Epithelial cell of esophagus (primary cell): ENCODE data around the gene CELF1.

Experiments used
- DNase-seq: peaks from one replicate; pipeline ENCODE4 v3.0.0; 2010; ENCODE audit warnings: low read depth
- H3K4me3 ChIP-seq: 2 replicates; pipeline ENCODE4 v1.5.1; 2011; ENCODE audit warnings: mild to moderate bottlenecking, low read length, control low read depth
- TF ChIP-seq, protein P1 (sequence below): IDR thresholded peaks from 2 replicates; pipeline ENCODE4 v1.5.1; 2011; ENCODE audit warnings: low read depth, mild to moderate bottlenecking, low read length, control low read depth, inconsistent platforms; ENCODE audit not compliant: insufficient read depth; ENCODE audit errors: missing control alignments

The CELF1 gene

DNA sequence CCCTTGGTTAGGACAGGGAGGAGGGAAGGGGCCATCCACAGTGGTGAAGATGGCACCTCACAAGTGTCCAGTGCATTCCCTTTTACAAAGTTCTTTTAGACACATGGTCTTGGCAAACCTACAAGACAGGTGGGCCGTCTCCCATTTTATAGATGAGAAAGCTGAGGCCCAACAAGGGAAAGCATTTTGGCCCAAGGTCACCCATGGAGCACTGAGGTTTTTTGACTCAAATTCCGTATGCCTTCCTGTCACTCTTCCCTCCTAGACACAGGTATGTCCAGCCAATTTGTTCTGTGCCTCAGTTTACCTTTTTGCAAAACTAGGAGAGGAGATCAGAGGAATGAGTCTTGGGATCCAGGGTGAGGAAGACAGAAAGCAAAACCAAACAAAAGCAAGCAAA, 40.0 kb upstream of the CELF1 start:
- no peak overlapping the region for H3K4me3 ChIP-seq
- TF ChIP-seq, protein P1, sequence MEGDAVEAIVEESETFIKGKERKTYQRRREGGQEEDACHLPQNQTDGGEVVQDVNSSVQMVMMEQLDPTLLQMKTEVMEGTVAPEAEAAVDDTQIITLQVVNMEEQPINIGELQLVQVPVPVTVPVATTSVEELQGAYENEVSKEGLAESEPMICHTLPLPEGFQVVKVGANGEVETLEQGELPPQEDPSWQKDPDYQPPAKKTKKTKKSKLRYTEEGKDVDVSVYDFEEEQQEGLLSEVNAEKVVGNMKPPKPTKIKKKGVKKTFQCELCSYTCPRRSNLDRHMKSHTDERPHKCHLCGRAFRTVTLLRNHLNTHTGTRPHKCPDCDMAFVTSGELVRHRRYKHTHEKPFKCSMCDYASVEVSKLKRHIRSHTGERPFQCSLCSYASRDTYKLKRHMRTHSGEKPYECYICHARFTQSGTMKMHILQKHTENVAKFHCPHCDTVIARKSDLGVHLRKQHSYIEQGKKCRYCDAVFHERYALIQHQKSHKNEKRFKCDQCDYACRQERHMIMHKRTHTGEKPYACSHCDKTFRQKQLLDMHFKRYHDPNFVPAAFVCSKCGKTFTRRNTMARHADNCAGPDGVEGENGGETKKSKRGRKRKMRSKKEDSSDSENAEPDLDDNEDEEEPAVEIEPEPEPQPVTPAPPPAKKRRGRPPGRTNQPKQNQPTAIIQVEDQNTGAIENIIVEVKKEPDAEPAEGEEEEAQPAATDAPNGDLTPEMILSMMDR = no peak
- no peak for DNase-seq

DNA sequence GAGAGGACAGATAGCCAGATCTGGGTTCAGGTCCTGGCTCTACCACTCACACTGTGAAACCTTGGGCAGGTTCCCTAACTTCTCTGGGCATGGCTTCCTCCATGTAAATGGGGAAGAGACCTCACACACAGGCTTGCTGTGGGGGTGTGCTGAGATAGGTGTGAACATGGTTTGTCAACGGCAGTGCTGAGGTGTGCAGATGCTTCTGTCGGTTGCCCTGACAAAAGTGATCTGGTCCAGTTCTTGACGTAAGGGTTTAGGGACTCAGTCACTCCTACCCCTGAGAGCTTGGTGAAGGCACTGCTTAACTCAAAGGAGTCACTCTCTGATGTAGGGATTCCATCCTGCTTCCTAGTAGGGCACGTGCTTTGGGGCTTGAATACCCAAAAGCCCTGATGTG, 39.3 kb upstream of the CELF1 start:
- H3K4me3 ChIP-seq = no peak overlapping the region
- TF ChIP-seq, protein P1 = no peak
- no peak for DNase-seq

DNA sequence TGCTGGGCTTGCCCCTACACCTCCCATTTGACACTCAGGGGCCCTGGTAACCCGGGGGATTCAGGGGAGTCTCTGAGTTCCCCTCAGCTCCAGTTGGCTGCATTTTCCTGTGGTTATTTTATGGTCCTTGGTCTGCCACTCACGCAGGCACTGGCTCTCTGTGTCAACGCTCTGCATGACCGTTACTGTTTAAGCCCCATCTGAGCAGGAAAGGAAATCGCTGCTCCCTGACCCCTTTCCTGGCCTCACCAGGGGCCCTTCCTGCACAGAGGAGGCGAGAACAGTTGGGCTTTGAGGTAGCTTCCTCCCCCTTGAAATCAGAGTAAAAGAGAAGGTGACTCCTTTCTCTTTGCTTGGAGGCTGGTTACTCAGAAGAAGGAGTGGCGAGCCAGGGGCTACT, 38.8 kb upstream of the CELF1 start:
- DNase-seq = no peak
- TF ChIP-seq, protein P1 = no peak
- H3K4me3 ChIP-seq = no peak overlapping the region

DNA sequence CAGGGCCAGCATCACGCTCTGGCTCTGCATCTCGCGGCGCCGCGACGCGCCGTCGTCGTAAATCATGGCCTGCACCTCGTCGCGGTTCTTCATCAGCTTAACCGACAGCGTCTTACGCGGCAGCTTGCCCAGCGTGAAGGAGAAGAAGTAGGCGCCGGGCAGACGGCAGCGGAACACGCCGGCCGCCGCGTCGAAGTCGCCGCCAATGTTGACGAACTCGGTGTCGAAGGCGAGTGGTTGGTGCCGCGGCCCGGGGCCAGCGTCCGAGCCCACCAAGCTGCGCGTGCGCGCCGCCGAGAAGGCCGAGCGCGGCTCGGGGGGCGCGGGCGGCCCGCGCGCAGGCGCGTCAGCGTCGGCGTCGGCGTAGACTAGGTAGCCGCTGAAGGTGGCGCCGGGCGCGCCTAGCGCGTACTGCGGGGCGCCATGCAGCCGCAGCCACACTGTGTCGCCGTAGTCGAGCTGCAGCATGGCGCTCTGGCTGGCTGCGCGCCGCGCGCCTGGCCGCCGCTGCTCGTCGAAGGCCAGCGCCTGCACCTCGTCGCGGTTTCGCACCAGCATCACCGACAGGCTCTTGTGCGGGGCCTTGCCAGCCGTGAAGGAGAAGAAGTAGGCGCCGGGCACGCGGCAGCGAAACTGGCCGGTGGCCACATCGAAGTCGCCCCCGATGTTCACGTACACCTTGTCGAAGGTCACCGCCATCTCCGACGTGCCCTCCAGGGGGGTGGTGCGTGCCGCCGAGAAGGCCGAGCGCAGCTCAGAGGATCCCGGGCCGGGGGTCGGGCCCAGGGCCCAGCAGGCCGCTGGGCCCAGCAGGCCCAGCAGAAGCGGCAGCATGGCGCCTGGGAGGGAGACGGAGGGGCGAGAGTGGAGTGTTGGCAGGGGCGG, 37.3 kb upstream of the CELF1 start:
- DNase-seq = no peak
- peak overlapping the region; percentile 26 for H3K4me3 ChIP-seq

DNA sequence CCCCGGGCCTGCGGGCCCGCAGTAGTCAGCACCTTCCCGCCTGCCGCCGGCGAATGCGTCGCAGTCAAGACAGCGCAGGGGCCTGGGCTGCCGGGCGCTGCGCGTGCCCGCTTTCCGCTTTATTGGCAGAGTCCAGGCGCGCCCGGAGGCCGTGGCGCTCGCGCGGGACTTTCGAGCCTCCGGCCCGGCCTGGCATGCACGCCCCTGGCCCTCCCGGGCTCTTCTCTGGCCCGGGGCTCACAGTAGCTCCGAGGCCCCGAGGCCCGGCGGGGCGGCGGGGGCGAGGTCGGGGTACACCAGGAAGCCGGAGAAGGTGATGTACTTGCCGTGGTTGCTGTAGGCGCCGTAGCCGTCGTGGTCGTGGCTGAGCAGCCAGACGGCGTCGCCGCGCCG, 36.6 kb upstream of the CELF1 start:
- TF ChIP-seq, protein P1 = no peak
- no peak for DNase-seq
- H3K4me3 ChIP-seq = peak overlapping the region; percentile 26

More for the DNA sequence above, 37.3 kb upstream of the CELF1 start:
- TF ChIP-seq, protein P1 = no peak

DNA sequence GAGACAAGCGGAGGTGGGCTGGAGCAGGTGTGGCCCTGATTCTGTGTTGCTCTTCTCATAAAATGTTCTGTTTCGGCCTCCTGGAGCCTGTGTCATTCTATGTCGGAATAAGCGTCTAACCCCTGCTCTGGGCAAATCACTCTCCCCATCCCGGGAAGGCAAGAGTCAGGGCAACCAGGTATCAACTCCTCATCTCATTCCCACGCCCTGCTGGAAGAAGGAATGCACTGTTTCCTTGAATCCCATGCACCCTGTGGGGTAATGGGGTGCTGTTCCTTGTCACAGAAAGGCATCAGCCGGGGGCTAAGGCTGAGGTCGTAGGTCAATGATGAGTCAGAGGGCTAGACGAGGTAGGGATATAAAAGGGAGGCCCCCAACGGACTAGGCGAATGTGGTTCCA, 36.2 kb upstream of the CELF1 start:
- TF ChIP-seq, protein P1 = no peak
- no peak for DNase-seq
- no peak overlapping the region for H3K4me3 ChIP-seq
